HG03571 (cell line): ENCODE measurements around the gene ADSL.
"Not testable (repeated sequence)": the region's sequence is repeated elsewhere in the genome, so short reads cannot be mapped to it uniquely, and the experiment has no call there.

ENCODE experiments used
- ATAC-seq: cut with Tn5 transposase; IDR thresholded peaks from one replicate; pipeline ENCODE4 v1.9.1; 2021; ENCODE audit not compliant: unreplicated experiment

The ADSL gene

DNA sequence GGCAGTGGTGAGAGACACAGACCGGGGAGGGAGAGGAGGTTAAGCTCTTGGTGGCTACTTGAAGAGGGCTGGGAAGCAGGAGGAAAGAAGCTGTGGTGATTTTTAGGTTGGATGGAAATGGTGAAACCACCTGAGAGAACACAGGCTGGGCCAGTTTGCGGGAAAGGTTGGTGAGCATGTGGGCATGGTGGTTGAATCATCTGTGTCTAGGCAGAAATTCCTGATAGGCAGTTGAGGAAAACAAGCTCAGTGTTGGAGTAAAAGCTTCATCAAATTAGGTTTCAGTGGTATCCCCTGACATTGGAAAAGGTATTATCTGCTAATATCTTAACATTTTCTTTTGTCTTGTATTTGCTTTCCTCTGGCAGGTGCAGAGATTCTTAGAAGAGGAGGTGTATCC is 19.8 kb downstream of the ADSL start:
- ATAC-seq: no peak

DNA sequence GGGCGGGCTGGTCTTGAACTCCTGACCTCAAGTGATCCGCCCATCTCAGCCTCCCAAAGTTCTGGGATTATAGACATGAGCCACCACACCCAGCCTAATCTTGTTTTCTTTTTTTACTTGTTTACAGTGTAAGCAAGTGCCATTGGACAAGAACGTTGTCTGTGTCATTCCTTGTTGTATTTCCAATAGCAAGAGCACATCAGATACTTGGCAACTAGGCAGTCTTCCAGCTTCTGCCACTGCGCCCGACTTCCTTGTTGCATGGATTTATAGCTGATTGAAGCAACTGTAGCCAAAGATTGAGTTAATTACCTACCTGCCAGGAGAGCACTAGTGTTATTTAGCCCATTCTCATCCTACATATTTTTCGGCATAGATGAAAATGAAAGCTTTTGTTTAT is 21.0 kb downstream of the ADSL start:
- no peak for ATAC-seq

GRCh38 chr22:40368016-40368415 is 21.7 kb downstream of the ADSL start:
- ATAC-seq: no peak

DNA sequence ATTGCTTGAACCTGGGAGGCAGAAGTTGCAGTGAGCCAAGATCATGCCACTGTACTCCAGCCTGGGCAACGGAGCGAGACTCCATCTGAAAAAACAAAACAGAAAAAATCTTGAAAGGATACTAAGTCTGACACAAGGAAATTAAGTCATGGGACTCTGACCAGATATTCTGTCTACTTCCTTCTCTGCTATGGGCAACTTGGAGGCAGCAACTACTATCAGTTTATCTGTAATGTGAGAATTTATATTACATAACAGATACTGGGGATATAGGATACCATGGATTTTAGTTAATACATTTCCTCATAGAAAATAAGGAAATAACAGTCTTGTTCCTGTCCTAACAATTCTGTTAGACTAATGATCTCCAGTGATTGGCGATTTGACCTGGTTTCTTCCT is 22.5 kb downstream of the ADSL start:
- ATAC-seq: no peak

- ATAC-seq: no peak
These were observed 28.3 kb downstream of the ADSL start for GRCh38 chr22:40374567-40374966.

- no peak for ATAC-seq
These were observed 29.8 kb downstream of the ADSL start for GRCh38 chr22:40376149-40376548.

- ATAC-seq: no peak
These were observed 31.6 kb downstream of the ADSL start for GRCh38 chr22:40377931-40378330.

GRCh38 chr22:40378448-40378847 is 32.1 kb downstream of the ADSL start:
- not testable (repeated sequence) for ATAC-seq

- no peak for ATAC-seq
These were observed 35.2 kb downstream of the ADSL start for GRCh38 chr22:40381461-40381860.

GRCh38 chr22:40383905-40384304 is 37.6 kb downstream of the ADSL start:
- ATAC-seq: no peak

DNA sequence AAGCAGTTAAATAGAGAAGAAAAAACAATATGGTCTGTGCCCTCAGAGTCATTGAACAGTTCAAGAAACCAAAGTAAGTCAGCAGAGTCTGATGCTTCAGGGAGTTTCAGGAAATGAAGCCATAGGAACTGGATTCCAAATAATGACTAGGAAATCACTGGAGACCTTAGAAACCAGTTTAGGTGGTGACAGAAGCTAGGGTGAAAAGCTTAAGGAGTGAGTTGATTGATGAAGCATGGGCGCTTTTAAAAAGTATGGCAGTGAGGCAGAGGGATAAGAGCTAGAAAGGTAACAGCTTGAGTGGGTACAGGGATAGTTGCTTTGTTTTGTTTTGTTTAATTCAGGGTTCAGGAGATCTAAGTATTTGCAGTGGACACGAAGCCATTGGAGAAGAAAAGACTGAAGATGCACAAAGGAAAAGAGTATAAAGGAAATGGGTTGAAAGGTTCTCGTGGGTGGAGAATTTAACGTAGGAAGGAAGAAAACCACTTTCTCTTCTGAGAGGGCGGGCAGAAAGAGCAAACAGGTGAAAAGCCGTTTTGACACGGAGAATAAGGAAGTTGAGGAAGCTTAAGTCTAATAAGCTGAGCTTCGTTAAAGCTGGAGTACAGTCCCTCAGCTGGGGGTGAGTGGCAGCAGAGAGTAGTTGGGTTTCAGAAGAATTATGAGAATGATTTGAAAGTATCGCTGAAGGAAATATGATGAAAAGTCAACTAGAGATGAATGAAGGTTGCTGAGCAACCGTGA is 38.9 kb downstream of the ADSL start:
- ATAC-seq: no peak

- ATAC-seq: no peak
These were observed 41.4 kb downstream of the ADSL start for GRCh38 chr22:40387746-40388145.

DNA sequence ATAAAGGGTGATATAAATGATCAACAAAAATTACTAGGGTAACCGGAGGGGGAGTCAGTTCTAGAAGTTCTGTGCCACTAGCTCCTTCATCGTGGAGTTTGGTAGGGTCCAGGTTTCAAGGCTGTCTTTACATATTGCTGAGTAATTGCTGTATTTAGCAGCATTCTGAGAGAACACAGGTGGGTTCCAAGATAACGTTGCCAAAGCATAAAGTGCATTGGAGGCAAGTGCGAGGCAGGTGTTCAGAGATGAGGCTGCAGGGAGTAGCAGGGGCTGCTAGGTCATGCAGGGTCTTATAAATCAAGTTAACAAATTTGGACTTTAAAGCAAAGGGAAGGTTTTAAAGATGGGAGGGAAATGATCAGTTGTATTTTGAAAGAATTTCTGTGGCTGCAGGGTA is 41.9 kb downstream of the ADSL start:
- no peak for ATAC-seq

- no peak for ATAC-seq
These were observed 45.1 kb downstream of the ADSL start for GRCh38 chr22:40391417-40391816.

GRCh38 chr22:40392618-40393017 is 46.3 kb downstream of the ADSL start:
- no peak for ATAC-seq

GRCh38 chr22:40394607-40395006 is 48.3 kb downstream of the ADSL start:
- no peak for ATAC-seq

- ATAC-seq: no peak
These were observed 49.3 kb downstream of the ADSL start for GRCh38 chr22:40395607-40396006.

GRCh38 chr22:40396882-40397281 is 50.6 kb downstream of the ADSL start:
- no peak for ATAC-seq

DNA sequence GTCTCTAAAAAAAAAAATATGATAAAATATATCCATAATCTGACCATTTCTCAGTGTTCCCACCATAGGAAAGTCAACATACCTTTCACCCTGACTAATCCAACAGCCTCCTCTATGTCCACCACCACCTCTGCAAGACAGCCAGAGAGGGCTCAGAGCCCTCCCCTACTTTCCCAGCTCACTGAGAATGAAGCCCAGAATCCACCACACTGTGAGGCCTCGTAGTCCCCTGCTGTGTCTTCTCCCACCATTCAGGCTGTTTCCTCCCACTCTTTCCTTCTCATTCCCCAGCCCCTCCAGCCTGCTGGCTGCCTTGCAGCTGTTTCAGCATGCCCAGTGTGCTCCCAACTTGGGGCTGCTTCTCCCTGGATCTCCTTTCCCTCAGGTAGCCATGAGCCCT is 51.1 kb downstream of the ADSL start:
- no peak for ATAC-seq

DNA sequence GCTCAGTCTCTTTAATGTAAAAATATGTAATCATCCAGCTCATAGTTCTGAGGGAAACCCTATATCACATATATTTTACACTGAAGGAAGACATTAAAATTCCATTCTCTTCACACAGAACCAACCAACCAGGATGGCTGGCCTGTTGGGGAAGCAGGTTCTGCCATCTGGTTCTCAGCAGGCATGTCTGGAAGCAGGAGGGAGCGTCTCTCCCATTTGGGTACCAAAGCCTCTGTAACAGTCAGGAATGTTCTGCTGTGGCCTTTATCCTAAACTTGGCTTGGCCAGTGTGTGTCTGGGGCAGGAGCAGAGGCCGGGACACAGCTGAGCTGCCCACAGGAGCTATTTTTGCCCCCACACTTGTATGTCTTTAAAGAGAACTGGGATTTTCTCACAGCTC is 53.3 kb downstream of the ADSL start:
- no peak for ATAC-seq

DNA sequence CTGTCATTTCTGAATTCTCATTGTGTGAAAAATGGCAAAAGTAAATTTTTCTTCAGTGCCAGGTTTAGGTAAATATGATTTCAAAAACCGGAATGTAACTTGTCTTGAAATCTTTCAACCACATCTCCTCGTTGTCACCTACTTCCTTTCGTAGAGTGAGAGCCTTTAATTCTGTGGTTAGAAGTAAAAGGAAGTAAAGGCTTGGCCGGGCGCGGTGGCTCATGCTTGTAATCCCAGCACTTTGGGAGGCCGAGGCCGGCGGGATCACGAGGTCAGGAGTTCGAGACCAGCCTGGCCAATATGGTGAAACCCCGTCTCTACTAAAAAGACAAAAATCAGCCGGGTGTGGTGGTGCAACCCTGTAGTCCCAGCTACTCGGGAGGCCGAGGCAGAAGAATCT is 53.9 kb downstream of the ADSL start:
- ATAC-seq: no peak

GRCh38 chr22:40401532-40401931 is 55.2 kb downstream of the ADSL start:
- no peak for ATAC-seq

- no peak for ATAC-seq
These were observed 55.7 kb downstream of the ADSL start for GRCh38 chr22:40401981-40402406.
